GM19372 (cell line): ENCODE results near the gene TMEM63C.

ENCODE experiments used
- ATAC-seq: cut with Tn5 transposase; IDR thresholded peaks from one replicate; pipeline ENCODE4 v1.9.1; 2021; ENCODE audit warnings: mild to moderate bottlenecking, low read depth, moderate library complexity; ENCODE audit not compliant: unreplicated experiment

The TMEM63C gene

GRCh38 chr14:77219591-77219990, 38.0 kb downstream of the TMEM63C start:
- ATAC-seq, result no peak

- no peak for ATAC-seq
Measured at GRCh38 chr14:77220246-77221017, 38.8 kb downstream of the TMEM63C start.

GRCh38 chr14:77221241-77221871, 39.8 kb downstream of the TMEM63C start:
- no peak for ATAC-seq

- no peak for ATAC-seq
Measured at GRCh38 chr14:77222546-77223225, 41.1 kb downstream of the TMEM63C start.

- ATAC-seq, result no peak
Measured at GRCh38 chr14:77224212-77224611, 42.6 kb downstream of the TMEM63C start.

- no peak for ATAC-seq
Measured at GRCh38 chr14:77225254-77225653, 43.7 kb downstream of the TMEM63C start.

- no peak for ATAC-seq
Measured at GRCh38 chr14:77225892-77226557, 44.4 kb downstream of the TMEM63C start.

GRCh38 chr14:77228056-77228455, 46.5 kb downstream of the TMEM63C start:
- no peak for ATAC-seq

- ATAC-seq, result no peak
Measured at GRCh38 chr14:77230914-77231313, 49.3 kb downstream of the TMEM63C start.

- no peak for ATAC-seq
Measured at GRCh38 chr14:77231721-77232120, 50.1 kb downstream of the TMEM63C start.

- no peak for ATAC-seq
Measured at GRCh38 chr14:77236814-77237213, 55.2 kb downstream of the TMEM63C start.

- no peak for ATAC-seq
Measured at GRCh38 chr14:77238356-77238755, 56.8 kb downstream of the TMEM63C start.

GRCh38 chr14:77238996-77239395, 57.4 kb downstream of the TMEM63C start:
- ATAC-seq, result no peak

GRCh38 chr14:77239412-77239811, 57.8 kb downstream of the TMEM63C start:
- no peak for ATAC-seq

GRCh38 chr14:77240336-77240915, 58.8 kb downstream of the TMEM63C start:
- ATAC-seq, result no peak

GRCh38 chr14:77241955-77242354, 60.4 kb downstream of the TMEM63C start:
- no peak for ATAC-seq

- ATAC-seq, result no peak
Measured at GRCh38 chr14:77242752-77243151, 61.2 kb downstream of the TMEM63C start.

GRCh38 chr14:77243853-77244252, 62.3 kb downstream of the TMEM63C start:
- no peak for ATAC-seq

- ATAC-seq, result no peak
Measured at GRCh38 chr14:77245820-77246219, 64.2 kb downstream of the TMEM63C start.

GRCh38 chr14:77246784-77247183, 65.2 kb downstream of the TMEM63C start:
- ATAC-seq, result no peak

- ATAC-seq, result no peak
Measured at GRCh38 chr14:77248666-77249065, 67.1 kb downstream of the TMEM63C start.
